Upper lobe of left lung (tissue), 4 donors: ENCODE data around the gene SUPT20HL2.

Experiments used
- EP300 ChIP-seq, 4 donors: sonication (generic); formaldehyde crosslinking; IDR thresholded peaks; one replicate each; pipeline ENCODE4 v1.5.1; 2017; ENCODE audit warnings: antibody characterized with exemption in 4 of 4, control low read depth in 2 of 4
- POLR2A ChIP-seq, 4 donors: fragments of 450-650 bp; IDR thresholded peaks; one replicate each; pipeline ENCODE4 v1.5.1; 2016 to 2017; ENCODE audit warnings: antibody characterized with exemption in 4 of 4, mild to moderate bottlenecking in 2 of 4
- POLR2AphosphoS5 ChIP-seq, 2 donors: sonication (generic); formaldehyde crosslinking; IDR thresholded peaks; one replicate each; pipeline ENCODE4 v1.5.1; 2017; ENCODE audit warnings: antibody characterized with exemption in 2 of 2
- TF ChIP-seq, protein P1 (sequence below), 6 experiments: fragments of 450-650 bp in 4 of 6; fragments of 200-600 bp in 2 of 6; sonication (generic) in 2 of 6; IDR thresholded peaks; one replicate each; pipeline ENCODE4 v1.5.1; 2016 to 2019; ENCODE audit warnings: antibody characterized with exemption in 6 of 6

- no peak for TF ChIP-seq POLR2A (IDR thresholded peaks at IDR 0.05)
- TF ChIP-seq, protein P1, sequence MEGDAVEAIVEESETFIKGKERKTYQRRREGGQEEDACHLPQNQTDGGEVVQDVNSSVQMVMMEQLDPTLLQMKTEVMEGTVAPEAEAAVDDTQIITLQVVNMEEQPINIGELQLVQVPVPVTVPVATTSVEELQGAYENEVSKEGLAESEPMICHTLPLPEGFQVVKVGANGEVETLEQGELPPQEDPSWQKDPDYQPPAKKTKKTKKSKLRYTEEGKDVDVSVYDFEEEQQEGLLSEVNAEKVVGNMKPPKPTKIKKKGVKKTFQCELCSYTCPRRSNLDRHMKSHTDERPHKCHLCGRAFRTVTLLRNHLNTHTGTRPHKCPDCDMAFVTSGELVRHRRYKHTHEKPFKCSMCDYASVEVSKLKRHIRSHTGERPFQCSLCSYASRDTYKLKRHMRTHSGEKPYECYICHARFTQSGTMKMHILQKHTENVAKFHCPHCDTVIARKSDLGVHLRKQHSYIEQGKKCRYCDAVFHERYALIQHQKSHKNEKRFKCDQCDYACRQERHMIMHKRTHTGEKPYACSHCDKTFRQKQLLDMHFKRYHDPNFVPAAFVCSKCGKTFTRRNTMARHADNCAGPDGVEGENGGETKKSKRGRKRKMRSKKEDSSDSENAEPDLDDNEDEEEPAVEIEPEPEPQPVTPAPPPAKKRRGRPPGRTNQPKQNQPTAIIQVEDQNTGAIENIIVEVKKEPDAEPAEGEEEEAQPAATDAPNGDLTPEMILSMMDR (IDR thresholded peaks at IDR 0.05): no peak
- no peak for TF ChIP-seq EP300 (IDR thresholded peaks at IDR 0.05)
- TF ChIP-seq POLR2AphosphoS5 (IDR thresholded peaks at IDR 0.05): no peak
Measured at GRCh38 chrX:24334461-24334860, 20.6 kb upstream of the SUPT20HL2 start.
